GM10248 (cell line): ENCODE measurements around the gene MAP3K5.

Source experiments
- CTCF ChIA-PET: fragments of 300-600 bp; sonication (Branson Sonifier 250); formaldehyde crosslinking; extraction: SDS; loops from one replicate; lab custom pipeline; 2021; ENCODE audit warnings: antibody characterized with exemption; lab: Yijun Ruan, JAX
- POLR2A ChIA-PET: fragments of 350-650 bp; sonication (Branson Sonifier 250); formaldehyde crosslinking; extraction: SDS; loops from one replicate; lab custom pipeline; 2020; ENCODE audit warnings: antibody characterized with exemption; lab: Yijun Ruan, JAX
- DNase-seq: peaks from one replicate; pipeline ENCODE4 v3.0.0; 2012; ENCODE audit errors: extremely low spot score
- CTCF ChIP-seq: IDR thresholded peaks from 2 replicates; pipeline ENCODE4 v1.5.1; 2012; ENCODE audit warnings: mild to moderate bottlenecking, low read depth; ENCODE audit errors: extremely low read depth, missing control alignments, control extremely low read depth

Gene MAP3K5

GRCh38 chr6:136641166-136641565 is 151.1 kb downstream of the MAP3K5 start:
- DNase-seq = no peak
- ChIA-PET POLR2A (no interaction called here), CTCF (interaction anchor here (0.7 to 19.0 kb wide), 10 partner anchors 10 to 1168 kb away, joined by 3 to 348 read pairs (median 4); partner anchors contain the start of gene MAP3K5)
- no peak for TF ChIP-seq CTCF

GRCh38 chr6:136640132-136640915 is 152.0 kb downstream of the MAP3K5 start:
- TF ChIP-seq CTCF = no peak
- CTCF ChIA-PET = interaction anchor here (1.3 to 19.0 kb wide), 6 partner anchors 10 to 148 kb away, joined by 3 to 348 read pairs (median 8); partner anchors contain the start of gene MAP3K5
- no peak for DNase-seq
- POLR2A ChIA-PET = no interaction called here

- CTCF ChIA-PET = interaction anchor here (1.3 to 19.0 kb wide), 3 partner anchors 9 to 149 kb away, joined by 3 to 348 read pairs (median 10); partner anchors contain the start of gene MAP3K5
- POLR2A ChIA-PET = no interaction called here
- DNase-seq = no peak
- no peak for TF ChIP-seq CTCF
Measured at GRCh38 chr6:136639702-136640101, 152.6 kb downstream of the MAP3K5 start.

GRCh38 chr6:136635615-136636014 is 156.7 kb downstream of the MAP3K5 start:
- CTCF ChIA-PET = interaction anchor here (0.8 to 7.3 kb wide), 7 partner anchors 9 to 157 kb away, joined by 3 to 78 read pairs (median 5); partner anchors contain the start of gene MAP3K5
- no peak for TF ChIP-seq CTCF
- POLR2A ChIA-PET = no interaction called here

GRCh38 chr6:136633355-136633754 is 158.9 kb downstream of the MAP3K5 start:
- CTCF ChIA-PET = interaction anchor here (1.0 to 7.3 kb wide), 2 partner anchors 11 to 159 kb away, joined by 5 to 78 read pairs; partner anchors contain the start of gene MAP3K5
- TF ChIP-seq CTCF = no peak
- POLR2A ChIA-PET = no interaction called here
- no peak for DNase-seq

More at GRCh38 chr6:136635615-136636014, 156.7 kb downstream of the MAP3K5 start:
- no peak for DNase-seq

GRCh38 chr6:136628996-136629395 is 163.3 kb downstream of the MAP3K5 start:
- ChIA-PET CTCF (interaction anchor here (1.0 to 6.0 kb wide), 3 partner anchors 14 to 164 kb away, joined by 3 to 70 read pairs (median 3); partner anchors contain the start of gene MAP3K5), POLR2A (no interaction called here)
- no peak for TF ChIP-seq CTCF
- no peak for DNase-seq
